Muscle layer of colon (tissue), 2 donors: ENCODE measurements around the gene PKN1.
"Not testable (repeated sequence)": the region's sequence is repeated elsewhere in the genome, so short reads cannot be mapped to it uniquely, and the experiment has no call there.

ENCODE experiments used
- H3K27ac ChIP-seq: one replicate; pipeline ENCODE4 v1.7.0; 2013; ENCODE audit warnings: low read depth, mild to moderate bottlenecking, low read length, moderate library complexity
- H3K27me3 ChIP-seq, 2 donors: one replicate each; pipeline ENCODE4 v1.7.0; 2013; ENCODE audit warnings: low read length in 2 of 2, mild to moderate bottlenecking in 2 of 2; ENCODE audit not compliant: insufficient read depth in 2 of 2, control insufficient read depth in 1 of 2
- H3K36me3 ChIP-seq: one replicate; pipeline ENCODE4 v1.7.0; 2013; ENCODE audit warnings: mild to moderate bottlenecking, low read length; ENCODE audit not compliant: insufficient read depth
- H3K4me1 ChIP-seq: one replicate; pipeline ENCODE4 v1.7.0; 2013; ENCODE audit warnings: mild to moderate bottlenecking, low read length; ENCODE audit not compliant: insufficient read depth
- H3K4me3 ChIP-seq, 2 donors: one replicate each; pipeline ENCODE4 v1.7.0; 2013; ENCODE audit warnings: low read length in 2 of 2, low read depth in 1 of 2, mild to moderate bottlenecking in 1 of 2, moderate library complexity in 1 of 2
- H3K9ac ChIP-seq: one replicate; pipeline ENCODE4 v1.7.0; 2013; ENCODE audit warnings: low read length
- H3K9me3 ChIP-seq: one replicate; pipeline ENCODE4 v1.7.0; 2013; ENCODE audit warnings: mild to moderate bottlenecking, low read length
- donor health status: abdominal sarcoma.
- donor health status: Adenocarcinoma of cecum.

Gene PKN1

GRCh38 chr19:14497228-14497921, 64.3 kb downstream of the PKN1 start:
- Histone ChIP-seq H3K4me1 (peaks cover 13% of the 10 kb centered on the region), H3K27me3 (no peaks in the 10 kb centered on the region), H3K27ac (no peak overlapping the region), H3K9me3 (no peaks in the 10 kb centered on the region), H3K4me3 (no peak overlapping the region), H3K9ac (no peak overlapping the region), H3K36me3 (no peaks in the 10 kb centered on the region)

GRCh38 chr19:14502334-14503092, 69.4 kb downstream of the PKN1 start:
- Histone ChIP-seq H3K36me3 (no peaks in the 10 kb centered on the region), H3K9ac (no peak overlapping the region), H3K27ac (no peak overlapping the region), H3K4me1 (no peaks in the 10 kb centered on the region), H3K9me3 (no peaks in the 10 kb centered on the region), H3K4me3 (no peak overlapping the region), H3K27me3 (no peaks in the 10 kb centered on the region)

GRCh38 chr19:14503285-14503684, 70.2 kb downstream of the PKN1 start:
- Histone ChIP-seq H3K4me3 (no peak overlapping the region), H3K9me3 (no peaks in the 10 kb centered on the region), H3K36me3 (no peaks in the 10 kb centered on the region), H3K9ac (no peak overlapping the region), H3K4me1 (no peaks in the 10 kb centered on the region), H3K27me3 (no peaks in the 10 kb centered on the region), H3K27ac (no peak overlapping the region)

- not testable (repeated sequence) for H3K36me3 ChIP-seq, H3K9me3 ChIP-seq, H3K4me3 ChIP-seq, H3K4me1 ChIP-seq, H3K9ac ChIP-seq, H3K27ac ChIP-seq, H3K27me3 ChIP-seq
Observed at GRCh38 chr19:14504575-14504974, 71.5 kb downstream of the PKN1 start.

- no peak overlapping the region for H3K27ac ChIP-seq
- H3K4me3 ChIP-seq: no peak overlapping the region
- H3K27me3 ChIP-seq: no peaks in the 10 kb centered on the region
- H3K4me1 ChIP-seq: no peaks in the 10 kb centered on the region
- no peaks in the 10 kb centered on the region for H3K9me3 ChIP-seq
- no peak overlapping the region for H3K9ac ChIP-seq
- H3K36me3 ChIP-seq: no peaks in the 10 kb centered on the region
Observed at GRCh38 chr19:14505488-14506239, 72.6 kb downstream of the PKN1 start.

GRCh38 chr19:14507704-14508542, 74.8 kb downstream of the PKN1 start:
- H3K9me3 ChIP-seq: no peaks in the 10 kb centered on the region
- H3K27ac ChIP-seq: no peak overlapping the region
- H3K36me3 ChIP-seq: peaks cover 3% of the 10 kb centered on the region
- no peaks in the 10 kb centered on the region for H3K4me1 ChIP-seq
- no peak overlapping the region for H3K4me3 ChIP-seq
- H3K9ac ChIP-seq: no peak overlapping the region
- H3K27me3 ChIP-seq: no peaks in the 10 kb centered on the region

- no peak overlapping the region for H3K4me3 ChIP-seq
Observed at GRCh38 chr19:14510311-14511228, 77.5 kb downstream of the PKN1 start.

GRCh38 chr19:14511229-14511593, 78.1 kb downstream of the PKN1 start:
- Histone ChIP-seq H3K27ac (no peak overlapping the region), H3K27me3 (no peaks in the 10 kb centered on the region), H3K4me3 (no peak overlapping the region), H3K9me3 (no peaks in the 10 kb centered on the region), H3K4me1 (peaks cover 11% of the 10 kb centered on the region), H3K36me3 (peaks cover 24% of the 10 kb centered on the region), H3K9ac (no peak overlapping the region)

More at GRCh38 chr19:14510311-14511228, 77.5 kb downstream of the PKN1 start:
- Histone ChIP-seq H3K36me3 (peaks cover 18% of the 10 kb centered on the region), H3K27me3 (no peaks in the 10 kb centered on the region), H3K4me1 (peaks cover 4% of the 10 kb centered on the region), H3K9ac (no peak overlapping the region), H3K9me3 (no peaks in the 10 kb centered on the region), H3K27ac (no peak overlapping the region)

- H3K9me3 ChIP-seq: no peaks in the 10 kb centered on the region
- H3K9ac ChIP-seq: no peak overlapping the region
- no peak overlapping the region for H3K4me3 ChIP-seq
- peaks cover 19% of the 10 kb centered on the region for H3K4me1 ChIP-seq
- no peaks in the 10 kb centered on the region for H3K27me3 ChIP-seq
- peaks cover 34% of the 10 kb centered on the region for H3K36me3 ChIP-seq
- no peak overlapping the region for H3K27ac ChIP-seq
Observed at GRCh38 chr19:14512406-14512961, 79.4 kb downstream of the PKN1 start.

- no peak overlapping the region for H3K27ac ChIP-seq
- no peak overlapping the region for H3K9ac ChIP-seq
Observed at GRCh38 chr19:14514215-14514863, 81.2 kb downstream of the PKN1 start.

More at GRCh38 chr19:14514215-14514863, 81.2 kb downstream of the PKN1 start:
- Histone ChIP-seq H3K27me3 (no peaks in the 10 kb centered on the region), H3K4me3 (no peak overlapping the region), H3K9me3 (no peaks in the 10 kb centered on the region), H3K4me1 (peaks cover 19% of the 10 kb centered on the region), H3K36me3 (peaks cover 34% of the 10 kb centered on the region)
